Measurements from ENCODE around the gene ZFP64.

ZFP64 gene

DNA sequence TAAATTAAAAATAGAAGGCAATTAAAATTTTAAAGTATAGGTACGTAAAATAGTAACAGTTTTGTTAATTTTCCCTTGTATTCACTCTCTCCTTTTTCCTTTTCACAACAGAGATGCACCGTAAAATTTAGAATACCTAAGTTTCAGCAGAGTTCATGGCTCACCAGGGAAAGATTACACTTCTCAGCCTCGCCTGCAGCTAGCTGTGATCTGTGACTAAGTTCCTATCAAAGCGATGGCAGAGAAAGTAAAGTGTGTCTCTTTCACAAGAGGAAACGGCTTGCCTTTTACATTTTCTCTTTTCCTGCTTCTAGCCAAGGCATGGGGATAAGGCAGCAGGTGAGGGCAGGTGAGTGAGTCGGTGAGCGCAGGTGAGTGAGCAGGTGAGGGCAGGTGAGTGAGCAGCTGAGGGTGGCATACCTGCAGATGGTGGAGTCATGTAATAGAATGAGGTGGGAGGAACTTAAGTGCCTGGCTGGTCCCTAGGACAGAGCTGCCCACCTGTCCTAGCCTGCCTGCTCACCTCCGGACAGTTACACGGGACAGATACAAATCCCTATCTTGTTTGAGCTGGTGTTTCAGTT is 30.9 kb downstream of the ZFP64 start:
- ChIA-PET POLR2A (no interaction called here), CTCF (no interaction called here)
- TF ChIP-seq ZNF384 (IDR thresholded peaks at IDR 0.05): no peak
- no peak for TF ChIP-seq CTBP1 (IDR thresholded peaks at IDR 0.05; ENCODE audit: borderline replicate concordance)
- TF ChIP-seq ELF4 (IDR thresholded peaks at IDR 0.05): no peak
- no peak for TF ChIP-seq L3MBTL2 (conservative IDR thresholded peaks at IDR 0.05)
- no peak for TF ChIP-seq SP1 (IDR thresholded peaks at IDR 0.05)
- TF ChIP-seq LEF1 (IDR thresholded peaks at IDR 0.05; ENCODE audit: borderline replicate concordance): no peak
- no peak for TF ChIP-seq FOXM1 (IDR thresholded peaks at IDR 0.05; ENCODE audit: borderline replicate concordance)
- no peak for TF ChIP-seq NFRKB (IDR thresholded peaks at IDR 0.05)
- no peak for TF ChIP-seq BHLHE40 (IDR thresholded peaks at IDR 0.05; ENCODE audit: borderline replicate concordance)
- no peak for TF ChIP-seq HDGF (IDR thresholded peaks at IDR 0.05; ENCODE audit: borderline replicate concordance)
- no peak for TF ChIP-seq ARNT (IDR thresholded peaks at IDR 0.05)
- TF ChIP-seq FOXA1 (IDR thresholded peaks at IDR 0.05): no peak
- TF ChIP-seq FOXK2 (IDR thresholded peaks at IDR 0.05): no peak
- TF ChIP-seq SUZ12 (IDR thresholded peaks at IDR 0.05): no peak
- DNase-seq (ENCODE audit: extremely low spot score): no peak

- POLR2A ChIA-PET: no interaction called here
- CTCF ChIA-PET: no interaction called here
These were observed 31.5 kb downstream of the ZFP64 start for GRCh38 chr20:52160049-52160570.

DNA sequence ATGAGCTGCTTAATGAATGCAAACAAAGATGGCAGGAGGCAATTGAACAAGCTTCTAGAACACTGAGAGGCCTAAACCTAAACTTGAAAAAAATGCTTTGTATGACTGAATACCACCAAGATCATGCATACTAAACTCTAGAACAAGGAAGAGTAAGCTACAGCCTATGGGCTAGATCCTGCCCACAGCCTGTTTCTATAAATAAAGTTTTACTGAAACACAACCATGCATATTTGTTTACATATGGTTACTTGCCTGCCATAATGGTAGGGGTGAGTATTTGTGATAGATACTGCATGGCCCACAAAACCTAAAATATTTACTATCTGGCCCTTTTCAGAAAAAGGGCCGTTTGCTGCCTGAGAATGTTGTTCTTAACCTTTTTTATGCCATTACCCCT is 37.0 kb downstream of the ZFP64 start:
- POLR2A ChIA-PET: no interaction called here
- CTCF ChIA-PET: interaction anchor here (1.2 to 2.1 kb wide), 2 partner anchors 11 to 26 kb away, joined by 6 to 13 read pairs; no protein-coding TSS in a partner anchor
- no peak for DNase-seq (ENCODE audit: extremely low spot score)
- no peak for TF ChIP-seq BHLHE40 (IDR thresholded peaks at IDR 0.05; ENCODE audit: borderline replicate concordance)
- no peak for TF ChIP-seq PKNOX1 (IDR thresholded peaks at IDR 0.05)
- TF ChIP-seq ELF4 (IDR thresholded peaks at IDR 0.05): no peak
- no peak for TF ChIP-seq HDGF (IDR thresholded peaks at IDR 0.05; ENCODE audit: borderline replicate concordance)
- TF ChIP-seq ARNT (IDR thresholded peaks at IDR 0.05): no peak
- TF ChIP-seq SP1 (IDR thresholded peaks at IDR 0.05): no peak
- no peak for TF ChIP-seq FOXA1 (IDR thresholded peaks at IDR 0.05)
- TF ChIP-seq L3MBTL2 (conservative IDR thresholded peaks at IDR 0.05): no peak
- no peak for TF ChIP-seq NFRKB (IDR thresholded peaks at IDR 0.05)
- no peak for TF ChIP-seq LEF1 (IDR thresholded peaks at IDR 0.05; ENCODE audit: borderline replicate concordance)

More at GRCh38 chr20:52160049-52160570, 31.5 kb downstream of the ZFP64 start:
- DNase-seq (ENCODE audit: extremely low spot score): no peak
- TF ChIP-seq CTBP1 (IDR thresholded peaks at IDR 0.05; ENCODE audit: borderline replicate concordance) (no peak), FOXK2 (IDR thresholded peaks at IDR 0.05) (no peak), SUZ12 (IDR thresholded peaks at IDR 0.05) (no peak), BHLHE40 (IDR thresholded peaks at IDR 0.05; ENCODE audit: borderline replicate concordance) (no peak), ZNF384 (IDR thresholded peaks at IDR 0.05) (no peak), NFRKB (IDR thresholded peaks at IDR 0.05) (no peak), FOXM1 (IDR thresholded peaks at IDR 0.05; ENCODE audit: borderline replicate concordance) (no peak), SP1 (IDR thresholded peaks at IDR 0.05) (no peak), ARNT (IDR thresholded peaks at IDR 0.05) (no peak)

DNA sequence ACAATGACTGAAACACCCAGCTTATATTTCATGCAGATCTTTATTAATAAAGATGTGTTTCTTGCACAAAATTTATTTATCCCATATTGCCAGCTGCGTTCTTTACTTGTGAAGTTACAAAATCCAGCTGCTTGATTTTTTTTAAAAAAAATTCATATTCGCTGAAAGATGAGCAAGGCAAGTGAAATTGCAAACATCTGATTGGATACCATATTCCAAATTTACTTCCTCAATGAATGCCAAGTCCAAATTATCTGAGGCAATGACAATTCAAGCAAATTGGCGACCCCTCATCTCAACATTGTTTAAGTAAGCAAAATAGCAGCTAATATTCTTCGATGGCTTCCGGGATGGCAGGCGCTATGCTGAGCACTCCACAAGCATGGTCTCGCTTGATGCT is 37.7 kb downstream of the ZFP64 start:
- POLR2A ChIA-PET: no interaction called here
- TF ChIP-seq ARNT (IDR thresholded peaks at IDR 0.05): no peak
- no peak for TF ChIP-seq L3MBTL2 (conservative IDR thresholded peaks at IDR 0.05)
- no peak for TF ChIP-seq HDGF (IDR thresholded peaks at IDR 0.05; ENCODE audit: borderline replicate concordance)
- TF ChIP-seq PKNOX1 (IDR thresholded peaks at IDR 0.05): no peak
- TF ChIP-seq FOXK2 (IDR thresholded peaks at IDR 0.05): no peak
- no peak for TF ChIP-seq CTBP1 (IDR thresholded peaks at IDR 0.05; ENCODE audit: borderline replicate concordance)
- no peak for TF ChIP-seq SP1 (IDR thresholded peaks at IDR 0.05)
- CTCF ChIA-PET: interaction anchor here (2.1 kb wide), 1 partner anchor 25 kb away, joined by 6 read pairs; no protein-coding TSS in a partner anchor
- no peak for DNase-seq (ENCODE audit: extremely low spot score)

GRCh38 chr20:52152921-52153320 is 38.7 kb downstream of the ZFP64 start:
- ChIA-PET POLR2A (no interaction called here), CTCF (interaction anchor here (2.1 kb wide), 1 partner anchor 24 kb away, joined by 6 read pairs; no protein-coding TSS in a partner anchor)
- TF ChIP-seq FOXA1 (IDR thresholded peaks at IDR 0.05) (no peak), ELF4 (IDR thresholded peaks at IDR 0.05) (no peak), ARNT (IDR thresholded peaks at IDR 0.05) (no peak), L3MBTL2 (conservative IDR thresholded peaks at IDR 0.05) (no peak), PKNOX1 (IDR thresholded peaks at IDR 0.05) (no peak), SP1 (IDR thresholded peaks at IDR 0.05) (no peak), BHLHE40 (IDR thresholded peaks at IDR 0.05; ENCODE audit: borderline replicate concordance) (no peak), SUZ12 (IDR thresholded peaks at IDR 0.05) (no peak), HDGF (IDR thresholded peaks at IDR 0.05; ENCODE audit: borderline replicate concordance) (no peak), FOXM1 (IDR thresholded peaks at IDR 0.05; ENCODE audit: borderline replicate concordance) (no peak), TARDBP (IDR thresholded peaks at IDR 0.05) (no peak), CTBP1 (IDR thresholded peaks at IDR 0.05; ENCODE audit: borderline replicate concordance) (no peak), LEF1 (IDR thresholded peaks at IDR 0.05; ENCODE audit: borderline replicate concordance) (no peak), ZNF384 (IDR thresholded peaks at IDR 0.05) (no peak), NFRKB (IDR thresholded peaks at IDR 0.05) (no peak), FOXK2 (IDR thresholded peaks at IDR 0.05) (no peak)
- no peak for DNase-seq (ENCODE audit: extremely low spot score)

GRCh38 chr20:52152416-52152815 is 39.2 kb downstream of the ZFP64 start:
- TF ChIP-seq TARDBP (IDR thresholded peaks at IDR 0.05) (no peak), L3MBTL2 (conservative IDR thresholded peaks at IDR 0.05) (no peak), PKNOX1 (IDR thresholded peaks at IDR 0.05) (no peak), HDGF (IDR thresholded peaks at IDR 0.05; ENCODE audit: borderline replicate concordance) (no peak), ARNT (IDR thresholded peaks at IDR 0.05) (no peak), SP1 (IDR thresholded peaks at IDR 0.05) (no peak), ZNF384 (IDR thresholded peaks at IDR 0.05) (no peak), CTBP1 (IDR thresholded peaks at IDR 0.05; ENCODE audit: borderline replicate concordance) (no peak), NFRKB (IDR thresholded peaks at IDR 0.05) (no peak), LEF1 (IDR thresholded peaks at IDR 0.05; ENCODE audit: borderline replicate concordance) (no peak), FOXK2 (IDR thresholded peaks at IDR 0.05) (no peak)
- ChIA-PET POLR2A (no interaction called here), CTCF (no interaction called here)
- no peak for DNase-seq (ENCODE audit: extremely low spot score)
